ENCODE results near the gene LHX8.

- no peak for TF ChIP-seq CTCF (conservative IDR thresholded peaks at IDR 0.05; ENCODE audit: low read length)
- no peak for TF ChIP-seq EZH2phosphoT487 (IDR thresholded peaks at IDR 0.05; ENCODE audit: borderline replicate concordance)
Observed at GRCh38 chr1:75134647-75135572, 722 bp downstream of the LHX8 start.

Data from Loucy (cell line).